ENCODE measurements around the gene PTH1R.

GRCh38 chr3:46906471-46907058 is 29.0 kb downstream of the PTH1R start:
- TF ChIP-seq ZNF217 (IDR thresholded peaks at IDR 0.05) = no peak
- TF ChIP-seq STAT1 (conservative IDR thresholded peaks at IDR 0.05) = no peak
- TF ChIP-seq POLR2A (IDR thresholded peaks at IDR 0.05; ENCODE audit: low read depth, low read length) = no peak
- TF ChIP-seq CTCF (IDR thresholded peaks at IDR 0.05 in 2 of 3, conservative IDR thresholded peaks at IDR 0.05 in 1 of 3; ENCODE audit: control insufficient read depth in 2 of 3, extremely low read depth in 1 of 3, insufficient read depth in 1 of 3, low read depth in 3 of 3, low read length in 3 of 3) = no peak
- no peak for TF ChIP-seq TAF1 (IDR thresholded peaks at IDR 0.05; ENCODE audit: borderline replicate concordance, low read depth, low read length)
- TF ChIP-seq JUND (IDR thresholded peaks at IDR 0.05; ENCODE audit: low read depth, low read length) = no peak
- TF ChIP-seq HDGF (IDR thresholded peaks at IDR 0.05) = no peak
- no peak for TF ChIP-seq ATF3 (IDR thresholded peaks at IDR 0.05; ENCODE audit: borderline replicate concordance, extremely low read depth, low read depth, low read length)
- TF ChIP-seq RAD21 (IDR thresholded peaks at IDR 0.05; ENCODE audit: insufficient read depth, low read depth, low read length) = no peak
- TF ChIP-seq EZH2 (IDR thresholded peaks at IDR 0.05; ENCODE audit: borderline replicate concordance, control insufficient read depth, low read depth, low read length) = no peak
- TF ChIP-seq ETV6 (conservative IDR thresholded peaks at IDR 0.05 in 1 of 2, IDR thresholded peaks at IDR 0.05 in 1 of 2; ENCODE audit: borderline replicate concordance in 1 of 2, low read depth in 1 of 2) = no peak

Data from GM12878 (cell line).